Trophoblast cell (in vitro differentiated cells and primary cell): ENCODE data around the gene CLTB.

ENCODE experiments used
- DNase-seq, 2 donors: peaks; one replicate each; pipeline ENCODE4 v3.0.0-alpha.2; 2016
- H2AFZ ChIP-seq: 2 replicates; pipeline ENCODE4 v1.6.1; 2013; ENCODE audit warnings: low read length, moderate library complexity, mild to moderate bottlenecking; ENCODE audit not compliant: insufficient read depth, poor library complexity
- H2AK5ac ChIP-seq: 2 replicates; pipeline ENCODE4 v1.6.1; 2013; ENCODE audit warnings: mild to moderate bottlenecking, low read length
- H2BK120ac ChIP-seq: 2 replicates; pipeline ENCODE4 v1.6.1; 2013; ENCODE audit warnings: low read length, mild to moderate bottlenecking, moderate library complexity; ENCODE audit not compliant: insufficient read depth, poor library complexity
- H2BK12ac ChIP-seq: 2 replicates; pipeline ENCODE4 v1.6.1; 2013; ENCODE audit warnings: mild to moderate bottlenecking, low read length, moderate library complexity
- H2BK5ac ChIP-seq: 2 replicates; pipeline ENCODE4 v1.6.1; 2013; ENCODE audit warnings: low read length, low read depth, moderate library complexity, mild to moderate bottlenecking; ENCODE audit not compliant: poor library complexity
- H3K14ac ChIP-seq: 2 replicates; pipeline ENCODE4 v1.6.1; 2013; ENCODE audit warnings: mild to moderate bottlenecking, low read length
- H3K18ac ChIP-seq: 2 replicates; pipeline ENCODE4 v1.6.1; 2013; ENCODE audit warnings: mild to moderate bottlenecking, low read length
- H3K23ac ChIP-seq: 2 replicates; pipeline ENCODE4 v1.6.1; 2013; ENCODE audit warnings: low read length
- H3K27ac ChIP-seq: 2 replicates; pipeline ENCODE4 v1.5.1; 2013; ENCODE audit warnings: low read depth, mild to moderate bottlenecking, inconsistent platforms, low read length, moderate library complexity
- H3K27me3 ChIP-seq: 2 replicates; pipeline ENCODE4 v1.6.1; 2013; ENCODE audit warnings: inconsistent platforms, mild to moderate bottlenecking, low read length, moderate library complexity; ENCODE audit not compliant: insufficient read depth
- H3K36me3 ChIP-seq, 2 experiments: 1 replicate in 1 of 2; 2 replicates in 1 of 2; pipeline ENCODE4 v1.6.1; 2013; ENCODE audit warnings: low read length in 2 of 2, mild to moderate bottlenecking in 2 of 2, moderate library complexity in 1 of 2; ENCODE audit not compliant: insufficient read depth in 2 of 2, control insufficient read depth in 1 of 2
- H3K4ac ChIP-seq: 2 replicates; pipeline ENCODE4 v1.6.1; 2013; ENCODE audit warnings: low read depth, mild to moderate bottlenecking, low read length, moderate library complexity
- H3K4me1 ChIP-seq, 2 experiments: 1 replicate in 1 of 2; 2 replicates in 1 of 2; pipeline ENCODE4 v1.6.1; 2013; ENCODE audit warnings: low read length in 2 of 2, mild to moderate bottlenecking in 2 of 2, moderate library complexity in 1 of 2; ENCODE audit not compliant: insufficient read depth in 2 of 2, control insufficient read depth in 1 of 2
- H3K4me2 ChIP-seq: 2 replicates; pipeline ENCODE4 v1.6.1; 2013; ENCODE audit warnings: inconsistent platforms, mild to moderate bottlenecking, low read length, moderate library complexity
- H3K4me3 ChIP-seq: 2 replicates; pipeline ENCODE4 v1.5.1; 2013; ENCODE audit warnings: mild to moderate bottlenecking, low read depth, low read length, inconsistent platforms
- H3K79me1 ChIP-seq: one replicate; pipeline ENCODE4 v1.6.1; 2013; ENCODE audit warnings: low read length
- H3K79me2 ChIP-seq: 2 replicates; pipeline ENCODE4 v1.6.1; 2013; ENCODE audit warnings: low read length, mild to moderate bottlenecking; ENCODE audit not compliant: control insufficient read depth, insufficient read depth, poor library complexity
- H3K9ac ChIP-seq: 2 replicates; pipeline ENCODE4 v1.6.1; 2013; ENCODE audit warnings: mild to moderate bottlenecking, low read length
- H3K9me3 ChIP-seq: 2 replicates; pipeline ENCODE4 v1.6.1; 2013; ENCODE audit warnings: low read depth, mild to moderate bottlenecking, control low read depth, inconsistent platforms, low read length; ENCODE audit not compliant: insufficient read depth
- H4K12ac ChIP-seq: 2 replicates; pipeline ENCODE4 v1.6.1; 2013; ENCODE audit warnings: low read depth, mild to moderate bottlenecking, low read length, moderate library complexity
- H4K8ac ChIP-seq: 2 replicates; pipeline ENCODE4 v1.6.1; 2013; ENCODE audit warnings: low read depth, mild to moderate bottlenecking, low read length, moderate library complexity
- H4K91ac ChIP-seq: one replicate; pipeline ENCODE4 v1.6.1; 2013; ENCODE audit warnings: low read depth, mild to moderate bottlenecking, low read length, moderate library complexity
- WGBS: extraction: QIAGEN DNeasy Blood & Tissue Kit; methylation state at CpG from one replicate; pipeline ENCODE4 v1.1.7; 2013; ENCODE audit warnings: missing lambda C conversion rate; ENCODE audit not compliant: insufficient read length, insufficient coverage; ENCODE audit errors: extremely low coverage; 5-methylcytosine and 5-hydroxymethylcytosine counted together

Gene CLTB

GRCh38 chr5:176454724-176455394, 38.5 kb upstream of the CLTB start:
- Histone ChIP-seq H3K79me2 (peaks cover 2% of the 10 kb centered on the region), H4K91ac (no peak overlapping the region), H2BK12ac (no peak overlapping the region), H3K9me3 (no peaks in the 10 kb centered on the region), H2BK120ac (no peak overlapping the region), H3K36me3 (peaks cover 6 to 8% of the 10 kb centered on the region in 2 experiments), H2AK5ac (no peak overlapping the region), H3K23ac (no peak overlapping the region), H3K79me1 (no peaks in the 10 kb centered on the region), H3K14ac (no peak overlapping the region), H3K4me1 (no peaks in the 10 kb centered on the region), H2BK5ac (no peak overlapping the region), H4K8ac (no peak overlapping the region), H3K27ac (no peak overlapping the region), H3K9ac (no peak overlapping the region), H3K18ac (no peak overlapping the region), H3K4me3 (no peak overlapping the region), H3K4me2 (no peak overlapping the region), H3K4ac (no peak overlapping the region), H3K27me3 (no peaks in the 10 kb centered on the region), H2AFZ (no peak overlapping the region), H4K12ac (no peak overlapping the region)
- no CpG with 5 or more reads among the region's 4 CpGs for WGBS
- DNase-seq, result no peak

- H3K4me2 ChIP-seq, result no peak overlapping the region
- no peak overlapping the region for H4K91ac ChIP-seq
- no peak overlapping the region for H3K9ac ChIP-seq
- peaks cover 2% of the 10 kb centered on the region for H3K9me3 ChIP-seq
- H3K14ac ChIP-seq, result no peak overlapping the region
- H3K27me3 ChIP-seq, result no peaks in the 10 kb centered on the region
- no peak overlapping the region for H4K12ac ChIP-seq
- H3K4me3 ChIP-seq, result no peak overlapping the region
- peaks cover 15% of the 10 kb centered on the region for H3K79me1 ChIP-seq
- H3K79me2 ChIP-seq, result peaks cover 20% of the 10 kb centered on the region
- peaks cover 6% of the 10 kb centered on the region in 2 experiments for H3K36me3 ChIP-seq
- no peak overlapping the region for H3K4ac ChIP-seq
- H3K23ac ChIP-seq, result no peak overlapping the region
- H3K18ac ChIP-seq, result no peak overlapping the region
- H3K4me1 ChIP-seq, result no peaks in the 10 kb centered on the region
- no peak overlapping the region for H2AFZ ChIP-seq
- DNase-seq, result no peak
- no peak overlapping the region for H2BK5ac ChIP-seq
- no peak overlapping the region for H2BK120ac ChIP-seq
- no peak overlapping the region for H4K8ac ChIP-seq
- H3K27ac ChIP-seq, result no peak overlapping the region
- no CpG with 5 or more reads among the region's 1 CpG for WGBS
- no peak overlapping the region for H2BK12ac ChIP-seq
- H2AK5ac ChIP-seq, result no peak overlapping the region
These were observed 33.7 kb upstream of the CLTB start for GRCh38 chr5:176450077-176450476.

- no peak within 1 kb of the TSS for H3K23ac ChIP-seq
- H3K4ac ChIP-seq, result peak within 1 kb of the TSS; percentile 95
- H4K91ac ChIP-seq, result peak within 1 kb of the TSS; percentile 97
- peak within 1 kb of the TSS; percentile 85 for H3K18ac ChIP-seq
- peaks cover 0 to 1% of the 10 kb centered on the region in 2 experiments for H3K36me3 ChIP-seq
- peak within 1 kb of the TSS; percentile 99 for H3K4me3 ChIP-seq
- H2BK12ac ChIP-seq, result peak within 1 kb of the TSS; percentile 11
- H3K9ac ChIP-seq, result peak within 1 kb of the TSS; percentile 100
- peak; percentile 98 to 99 for DNase-seq
- peak within 1 kb of the TSS; percentile 91 for H4K8ac ChIP-seq
- peak within 1 kb of the TSS; percentile 94 for H3K27ac ChIP-seq
- no CpG with 5 or more reads among the region's 50 CpGs for WGBS
- peak within 1 kb of the TSS; percentile 96 for H4K12ac ChIP-seq
- no peaks in the 10 kb centered on the region for H3K4me1 ChIP-seq
- H2BK120ac ChIP-seq, result peak within 1 kb of the TSS; percentile 80
- peaks cover 2% of the 10 kb centered on the region for H3K9me3 ChIP-seq
- peaks cover 20% of the 10 kb centered on the region for H3K79me2 ChIP-seq
- peak within 1 kb of the TSS; percentile 96 for H2AK5ac ChIP-seq
- peaks cover 15% of the 10 kb centered on the region for H3K79me1 ChIP-seq
- peak within 1 kb of the TSS; percentile 93 for H2AFZ ChIP-seq
- peak within 1 kb of the TSS; percentile 95 for H3K14ac ChIP-seq
- H2BK5ac ChIP-seq, result peak within 1 kb of the TSS; percentile 88
- no peaks in the 10 kb centered on the region for H3K27me3 ChIP-seq
- peak within 1 kb of the TSS; percentile 72 for H3K4me2 ChIP-seq
These were observed 31.8 kb upstream of the CLTB start, which contains the start of gene FAF2 for GRCh38 chr5:176447978-176448608. FAF2 (plus strand) TSS chr5:176448385; CDS start chr5:176448408, 23 bp downstream.

GRCh38 chr5:176447591-176447977, 31.2 kb upstream of the CLTB start:
- no peak for DNase-seq
- Histone ChIP-seq H3K79me2 (peaks cover 20% of the 10 kb centered on the region), H3K14ac (peak overlapping the region; percentile 95)

More at GRCh38 chr5:176447591-176447977, 31.2 kb upstream of the CLTB start:
- Histone ChIP-seq H3K9me3 (peaks cover 2% of the 10 kb centered on the region), H2AK5ac (peak overlapping the region; percentile 38), H4K91ac (peak overlapping the region; percentile 90), H3K27me3 (no peaks in the 10 kb centered on the region), H3K9ac (peak overlapping the region; percentile 25), H3K4me3 (peak overlapping the region; percentile 70), H3K23ac (no peak overlapping the region), H2BK5ac (peak overlapping the region; percentile 83), H4K12ac (peak overlapping the region; percentile 90), H2BK120ac (peak overlapping the region; percentile 80), H3K4ac (peak overlapping the region; percentile 78), H3K18ac (peak overlapping the region; percentile 83), H3K4me1 (no peaks in the 10 kb centered on the region), H3K79me1 (peaks cover 15% of the 10 kb centered on the region), H3K27ac (peak overlapping the region; percentile 94), H3K4me2 (peak overlapping the region; percentile 72), H3K36me3 (peaks cover 0 to 1% of the 10 kb centered on the region in 2 experiments), H4K8ac (peak overlapping the region; percentile 91), H2AFZ (peak overlapping the region; percentile 79), H2BK12ac (no peak overlapping the region)
- WGBS, result no CpG with 5 or more reads among the region's 34 CpGs
